ENCODE data around the gene ZEB1. TPM values are rescaled to one million over a fixed set of nuclear protein-coding genes. Genes with fewer than 3 reads are reported as not detected.

ZEB1 gene
- total and polyA plus RNA-seq, 10 of the 15 experiments (the other 5 are each of a cell fraction or from before 2014, with no cell fraction given) = 10.4 to 35.6 (median 24.5) TPM

- Histone ChIP-seq H3K9ac (ENCODE audit: control insufficient read depth, insufficient read depth, low read length) (no peak overlapping the region), H3K27ac (ENCODE audit: control insufficient read depth, insufficient read depth) (no peak overlapping the region), H3K27me3 (replicated peaks in 1 of 2; ENCODE audit: control insufficient read depth in 2 of 2, insufficient read depth in 2 of 2, low read length in 1 of 2) (no peaks in the 10 kb centered on the region), H3K4me3 (no peak overlapping the region), H3K4me2 (ENCODE audit: control insufficient read depth, insufficient read depth) (no peak overlapping the region), H3K36me3 (ENCODE audit: control insufficient read depth in 2 of 2, insufficient read depth in 2 of 2, low read length in 1 of 2) (peaks cover 0 to 6% of the 10 kb centered on the region in 2 experiments; a peak in 2 of 4 replicates), H3K9me3 (replicated peaks; ENCODE audit: control insufficient read depth, insufficient read depth, low read length) (peaks cover 7% of the 10 kb centered on the region), H3K79me2 (ENCODE audit: control insufficient read depth, insufficient read depth, low read length) (peaks cover 48% of the 10 kb centered on the region), H3K4me1 (ENCODE audit: control insufficient read depth, insufficient read depth, low read length) (no peaks in the 10 kb centered on the region), H2AFZ (ENCODE audit: control insufficient read depth, low read depth, low read length) (no peak overlapping the region), H4K20me1 (ENCODE audit: control insufficient read depth, insufficient read depth) (no peaks in the 10 kb centered on the region)
- ChIA-PET SMC1A (ENCODE audit: uncharacterized antibody, unreplicated experiment) (interaction anchor here (1.5 kb wide), 1 partner anchor 9 kb away, joined by 4 read pairs; no protein-coding TSS in a partner anchor), CTCF (interaction anchor here (1.3 kb wide), 1 partner anchor 10 kb away, joined by 4 read pairs; no protein-coding TSS in a partner anchor), POLR2A (interaction anchor here (0.6 kb wide), 1 partner anchor 26 kb away, joined by 3 read pairs; no protein-coding TSS in a partner anchor), RAD21 (ENCODE audit: unreplicated experiment) (interaction anchor here (0.6 to 1.4 kb wide), 2 partner anchors 14 to 16 kb away, joined by 3 read pairs; no protein-coding TSS in a partner anchor)
- ATAC-seq (no peak), FAIRE-seq (no peak), DNase-seq (ENCODE audit: low read depth, low spot score) (no peak)
- WGBS (ENCODE audit: insufficient coverage, insufficient replicate concordance, low lambda C conversion rate, missing lambda C conversion rate) = 100% methylated on average over 4 of the region's 4 CpGs
- in situ Hi-C loops (cut with MboI) = no loop called here
- TSS peak; percentile 6 for BruUV-seq (replicated peaks)
- intact Hi-C loops (cut with micrococcal nuclease; ENCODE audit: unreplicated experiment) = no loop called here
- TF ChIP-seq YY1 (IDR thresholded peaks at IDR 0.05; ENCODE audit: low read depth, low read length) = no peak
- TF ChIP-seq HDAC6 (IDR thresholded peaks at IDR 0.05; ENCODE audit: unreplicated experiment) = no peak
- TF ChIP-seq CHD4 (IDR thresholded peaks at IDR 0.05) = no peak
- no peak for TF ChIP-seq RELB (IDR thresholded peaks at IDR 0.05; ENCODE audit: low read depth)
- no peak for TF ChIP-seq SREBF1 (IDR thresholded peaks at IDR 0.05; ENCODE audit: low read length)
- TF ChIP-seq TCF3 (IDR thresholded peaks at IDR 0.05; ENCODE audit: borderline replicate concordance, insufficient read depth, low read depth, low read length) = no peak
- no peak for TF ChIP-seq MTA2 (IDR thresholded peaks at IDR 0.05; ENCODE audit: low read depth)
- no peak for TF ChIP-seq ZNF217 (IDR thresholded peaks at IDR 0.05)
- TF ChIP-seq RB1 (IDR thresholded peaks at IDR 0.05; ENCODE audit: borderline replicate concordance) = no peak
- TF ChIP-seq USF2 (IDR thresholded peaks at IDR 0.05; ENCODE audit: borderline replicate concordance, low read depth, low read length) = no peak
- no peak for TF ChIP-seq MTA3 (IDR thresholded peaks at IDR 0.05; ENCODE audit: borderline replicate concordance, low read length)
- no peak for TF ChIP-seq HDAC2 (IDR thresholded peaks at IDR 0.05)
- TF ChIP-seq NFYB (IDR thresholded peaks at IDR 0.05; ENCODE audit: insufficient read depth, low read depth, low read length) = no peak
Observed at GRCh38 chr10:31366703-31367102, 47.7 kb downstream of the ZEB1 start.
